Hindlimb muscle (tissue), 1 donor: ENCODE measurements around the gene GDPGP1. TPM values are rescaled to one million over a fixed set of nuclear protein-coding genes. Genes with fewer than 3 reads are reported as not detected.

Experiments used
- polyA plus RNA-seq: library from polyadenylated mRNA; unstranded; fragments of 120-200 nt; gene quantifications from one replicate; pipeline ENCODE4 v1.2.1, GENCODE V29; 2013; ENCODE audit not compliant: insufficient read length

GDPGP1 gene
- polyA plus RNA-seq, 1 donor, result 3.4 TPM

Other genes starting within 250 kb of the GDPGP1 start
- 15.7 TPM for gene ZNF710, start 232.9 kb upstream of the GDPGP1 start, polyA plus RNA-seq
- gene IDH2, start 131.7 kb upstream of the GDPGP1 start, polyA plus RNA-seq, result 292 TPM
- 9.0 TPM for gene SEMA4B, start 32.9 kb upstream of the GDPGP1 start, polyA plus RNA-seq
- 23.1 TPM for gene CIB1, start 268 bp upstream of the GDPGP1 start, polyA plus RNA-seq
- gene TTLL13, start 15.3 kb downstream of the GDPGP1 start, polyA plus RNA-seq, result not detected
- gene NGRN, start 31.5 kb downstream of the GDPGP1 start, polyA plus RNA-seq, result 104 TPM
- gene ZNF774, start 118.1 kb downstream of the GDPGP1 start, polyA plus RNA-seq, result 3.6 TPM
- gene IQGAP1, start 154.0 kb downstream of the GDPGP1 start, polyA plus RNA-seq, result 68.8 TPM